ENCODE measurements around the gene SMARCD2.

The SMARCD2 gene

GRCh38 chr17:63830904-63831491 is 11.5 kb downstream of the SMARCD2 start:
- no peak for DNase-seq

- DNase-seq = no peak
Measured at GRCh38 chr17:63830278-63830677, 12.2 kb downstream of the SMARCD2 start.

- no peak for DNase-seq
Measured at GRCh38 chr17:63828936-63829335, 13.5 kb downstream of the SMARCD2 start.

- no peak for DNase-seq
Measured at GRCh38 chr17:63827801-63828221, 14.7 kb downstream of the SMARCD2 start.

- peak; percentile 93 for DNase-seq
Measured at GRCh38 chr17:63827002-63827800, 15.3 kb downstream of the SMARCD2 start, which contains the start of the genes FTSJ3 and PSMC5. TSS of gene FTSJ3 (minus strand) at chr17:63827663. CDS start at chr17:63826902, 761 bp downstream. TSS of gene PSMC5 (plus strand) at chr17:63827431. CDS start at chr17:63827491, 60 bp downstream.

- DNase-seq = no peak
Measured at GRCh38 chr17:63826468-63827001, 15.9 kb downstream of the SMARCD2 start.

GRCh38 chr17:63824362-63824761 is 18.1 kb downstream of the SMARCD2 start:
- DNase-seq = no peak

- DNase-seq = no peak
Measured at GRCh38 chr17:63823659-63824331, 18.7 kb downstream of the SMARCD2 start.

GRCh38 chr17:63822537-63822936 is 19.9 kb downstream of the SMARCD2 start:
- no peak for DNase-seq

- DNase-seq = no peak
Measured at GRCh38 chr17:63821804-63822203, 20.7 kb downstream of the SMARCD2 start.

GRCh38 chr17:63820963-63821561 is 21.4 kb downstream of the SMARCD2 start:
- no peak for DNase-seq

- no peak for DNase-seq
Measured at GRCh38 chr17:63819585-63820537, 22.6 kb downstream of the SMARCD2 start.

- DNase-seq = no peak
Measured at GRCh38 chr17:63819131-63819530, 23.4 kb downstream of the SMARCD2 start.

- no peak for DNase-seq
Measured at GRCh38 chr17:63817736-63818385, 24.6 kb downstream of the SMARCD2 start.

GRCh38 chr17:63816669-63817068 is 25.8 kb downstream of the SMARCD2 start:
- no peak for DNase-seq

GRCh38 chr17:63816123-63816522 is 26.4 kb downstream of the SMARCD2 start:
- no peak for DNase-seq

- DNase-seq = no peak
Measured at GRCh38 chr17:63809970-63810369, 32.5 kb downstream of the SMARCD2 start.

GRCh38 chr17:63805591-63805990 is 36.9 kb downstream of the SMARCD2 start:
- DNase-seq = no peak

- DNase-seq = no peak
Measured at GRCh38 chr17:63804328-63804727, 38.2 kb downstream of the SMARCD2 start.

GRCh38 chr17:63800783-63801182 is 41.7 kb downstream of the SMARCD2 start:
- DNase-seq = no peak

GRCh38 chr17:63798572-63799106 is 43.8 kb downstream of the SMARCD2 start:
- DNase-seq = no peak
